Measurements from ENCODE around the gene FHL3.

- TF ChIP-seq, protein P1, sequence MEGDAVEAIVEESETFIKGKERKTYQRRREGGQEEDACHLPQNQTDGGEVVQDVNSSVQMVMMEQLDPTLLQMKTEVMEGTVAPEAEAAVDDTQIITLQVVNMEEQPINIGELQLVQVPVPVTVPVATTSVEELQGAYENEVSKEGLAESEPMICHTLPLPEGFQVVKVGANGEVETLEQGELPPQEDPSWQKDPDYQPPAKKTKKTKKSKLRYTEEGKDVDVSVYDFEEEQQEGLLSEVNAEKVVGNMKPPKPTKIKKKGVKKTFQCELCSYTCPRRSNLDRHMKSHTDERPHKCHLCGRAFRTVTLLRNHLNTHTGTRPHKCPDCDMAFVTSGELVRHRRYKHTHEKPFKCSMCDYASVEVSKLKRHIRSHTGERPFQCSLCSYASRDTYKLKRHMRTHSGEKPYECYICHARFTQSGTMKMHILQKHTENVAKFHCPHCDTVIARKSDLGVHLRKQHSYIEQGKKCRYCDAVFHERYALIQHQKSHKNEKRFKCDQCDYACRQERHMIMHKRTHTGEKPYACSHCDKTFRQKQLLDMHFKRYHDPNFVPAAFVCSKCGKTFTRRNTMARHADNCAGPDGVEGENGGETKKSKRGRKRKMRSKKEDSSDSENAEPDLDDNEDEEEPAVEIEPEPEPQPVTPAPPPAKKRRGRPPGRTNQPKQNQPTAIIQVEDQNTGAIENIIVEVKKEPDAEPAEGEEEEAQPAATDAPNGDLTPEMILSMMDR (IDR thresholded peaks at IDR 0.05) = no peak
- no peak for TF ChIP-seq EZH2 (IDR thresholded peaks at IDR 0.05; ENCODE audit: borderline replicate concordance, insufficient read depth, low read depth, low read length, poor library complexity, severe bottlenecking)
Observed at GRCh38 chr1:38052750-38053415, 47.6 kb upstream of the FHL3 start.
